Measurements from ENCODE around the gene TRIM36. TPM values are rescaled to one million over a fixed set of nuclear protein-coding genes. Genes with fewer than 3 reads are reported as not detected.

Gene TRIM36
- total and polyA plus RNA-seq, 2 experiments from 2014 or later, result 1.4 to 8.0 TPM

- TF ChIP-seq CTCF (IDR thresholded peaks at IDR 0.05; ENCODE audit: low read depth, low read length), result no peak
- no peak overlapping the region for H3K27ac ChIP-seq
- peak overlapping the region; percentile 44 for H3K4me3 ChIP-seq
- peaks cover 76% of the 10 kb centered on the region for H3K27me3 ChIP-seq
- no peaks in the 10 kb centered on the region for H3K9me3 ChIP-seq (ENCODE audit: low read depth)
- H3K36me3 ChIP-seq, result no peaks in the 10 kb centered on the region
- peaks cover 4% of the 10 kb centered on the region for H3K4me1 ChIP-seq (ENCODE audit: low read depth)
- DNase-seq (ENCODE audit: low read depth in 1 of 2, low spot score in 1 of 2), result peak in 1 of 2 donors; percentile 63
These were observed 9.9 kb upstream of the TRIM36 start for GRCh38 chr5:115179394-115180164.

- Histone ChIP-seq H3K36me3 (no peaks in the 10 kb centered on the region), H3K4me3 (no peak overlapping the region), H3K4me1 (ENCODE audit: low read depth) (peaks cover 4% of the 10 kb centered on the region), H3K9me3 (ENCODE audit: low read depth) (no peaks in the 10 kb centered on the region), H3K27ac (no peak overlapping the region), H3K27me3 (peaks cover 81% of the 10 kb centered on the region)
- TF ChIP-seq CTCF (IDR thresholded peaks at IDR 0.05; ENCODE audit: low read depth, low read length), result no peak
- no peak for DNase-seq (ENCODE audit: low read depth in 1 of 2, low spot score in 1 of 2)
These were observed 9.3 kb upstream of the TRIM36 start for GRCh38 chr5:115179030-115179393.

- H3K27ac ChIP-seq, result no peak overlapping the region
- no peaks in the 10 kb centered on the region for H3K9me3 ChIP-seq (ENCODE audit: low read depth)
- DNase-seq (ENCODE audit: low read depth in 1 of 2, low spot score in 1 of 2), result no peak
- H3K4me3 ChIP-seq, result peak overlapping the region; percentile 65
- peaks cover 60% of the 10 kb centered on the region for H3K27me3 ChIP-seq
- TF ChIP-seq CTCF (IDR thresholded peaks at IDR 0.05; ENCODE audit: low read depth, low read length), result no peak
- H3K36me3 ChIP-seq, result no peaks in the 10 kb centered on the region
- no peaks in the 10 kb centered on the region for H3K4me1 ChIP-seq (ENCODE audit: low read depth)
These were observed 1.3 kb upstream of the TRIM36 start for GRCh38 chr5:115170929-115171510.

- H3K27me3 ChIP-seq, result peaks cover 59% of the 10 kb centered on the region
- no peak for TF ChIP-seq CTCF (IDR thresholded peaks at IDR 0.05; ENCODE audit: low read depth, low read length)
These were observed 623 bp upstream of the TRIM36 start for GRCh38 chr5:115170134-115170928.

GRCh38 chr5:115168829-115169486 lies 750 bp downstream of the TRIM36 start:
- H3K9me3 ChIP-seq (ENCODE audit: low read depth), result no peaks in the 10 kb centered on the region
- TF ChIP-seq CTCF (IDR thresholded peaks at IDR 0.05; ENCODE audit: low read depth, low read length), result no peak
- no peak overlapping the region for H3K27ac ChIP-seq
- DNase-seq (ENCODE audit: low read depth in 1 of 2, low spot score in 1 of 2), result peak in 1 of 2 donors; percentile 12
- H3K4me3 ChIP-seq, result peak overlapping the region; percentile 65
- no peaks in the 10 kb centered on the region for H3K36me3 ChIP-seq
- H3K4me1 ChIP-seq (ENCODE audit: low read depth), result no peaks in the 10 kb centered on the region
- peaks cover 45% of the 10 kb centered on the region for H3K27me3 ChIP-seq

More at GRCh38 chr5:115170134-115170928, 623 bp upstream of the TRIM36 start:
- peak overlapping the region; percentile 65 for H3K4me3 ChIP-seq
- no peaks in the 10 kb centered on the region for H3K9me3 ChIP-seq (ENCODE audit: low read depth)
- H3K36me3 ChIP-seq, result no peaks in the 10 kb centered on the region
- peak in 1 of 2 donors; percentile 69 for DNase-seq (ENCODE audit: low read depth in 1 of 2, low spot score in 1 of 2)
- H3K27ac ChIP-seq, result no peak overlapping the region
- no peaks in the 10 kb centered on the region for H3K4me1 ChIP-seq (ENCODE audit: low read depth)
